B cell (primary cell): Measurements from ENCODE around the gene RASA3. TPM values are rescaled to one million over a fixed set of nuclear protein-coding genes. Genes with fewer than 3 reads are reported as not detected.

Experiments
- ATAC-seq: fragments of 200-7000 bp; cut with Tn5 transposase; one replicate; pipeline ENCODE4 v1.10.0; 2021; ENCODE audit warnings: low read depth, mild to moderate bottlenecking, moderate number of reproducible peaks, moderate library complexity
- CTCF ChIA-PET: fragments of 350-600 bp; sonication (Branson Sonifier 250); formaldehyde crosslinking; loops from one replicate; lab custom pipeline; 2021; ENCODE audit warnings: antibody characterized with exemption, inconsistent platforms; lab: Charles Lee
- POLR2A ChIA-PET: fragments of 350-600 bp; sonication (Branson Sonifier 250); formaldehyde crosslinking; loops from one replicate; lab custom pipeline; 2021; ENCODE audit warnings: antibody characterized with exemption; lab: Charles Lee
- DNase-seq: peaks from one replicate; pipeline ENCODE4 v3.0.0; 2013
- H2AFZ ChIP-seq: 2 replicates; pipeline ENCODE4 v1.6.1; 2012; ENCODE audit warnings: mild to moderate bottlenecking, low read depth, low read length; ENCODE audit not compliant: insufficient read depth, poor library complexity, severe bottlenecking
- H3K27ac ChIP-seq, 2 donors: 1 replicate in 1 of 2; 2 replicates in 1 of 2; pipeline ENCODE4 v1.5.1; 2012 to 2013; ENCODE audit warnings: low read length in 2 of 2, mild to moderate bottlenecking in 2 of 2, moderate library complexity in 1 of 2
- H3K27me3 ChIP-seq, 4 experiments: fragments of 200-600 bp in 1 of 4; sonication (generic) in 1 of 4; replicated peaks in 1 of 4; 1 replicate in 2 of 4; 2 replicates in 2 of 4; pipeline versions ENCODE4 v1.6.1 to v1.7.0; 2013 to 2016; ENCODE audit warnings: low read length in 3 of 4, mild to moderate bottlenecking in 2 of 4, mixed read lengths in 1 of 4, moderate library complexity in 1 of 4; ENCODE audit not compliant: insufficient read depth in 4 of 4, control insufficient read depth in 3 of 4; ENCODE audit errors: control extremely low read depth in 1 of 4
- H3K36me3 ChIP-seq, 2 experiments: replicated peaks in 1 of 2; 1 replicate in 1 of 2; 2 replicates in 1 of 2; pipeline versions ENCODE4 v1.6.1 to v1.7.1; 2013; ENCODE audit warnings: low read length in 1 of 2; ENCODE audit not compliant: insufficient read depth in 2 of 2, control insufficient read depth in 1 of 2; ENCODE audit errors: control extremely low read depth in 1 of 2, extremely low read depth in 1 of 2
- H3K4me1 ChIP-seq, 2 donors: fragments of 200-600 bp in 1 of 2; sonication (generic) in 1 of 2; 1 replicate in 1 of 2; 2 replicates in 1 of 2; pipeline versions ENCODE4 v1.5.1 to v1.6.1; 2013 to 2017; ENCODE audit warnings: low read length in 2 of 2; ENCODE audit not compliant: control insufficient read depth in 2 of 2, insufficient read depth in 2 of 2
- H3K4me2 ChIP-seq: replicated peaks from 2 replicates; pipeline ENCODE3; 2012; ENCODE audit warnings: mild to moderate bottlenecking, low read depth, low read length; ENCODE audit not compliant: poor library complexity, severe bottlenecking
- H3K4me3 ChIP-seq, 5 experiments: fragments of 200-600 bp in 1 of 5; sonication (generic) in 1 of 5; 1 replicate in 3 of 5; 2 replicates in 2 of 5; pipeline versions ENCODE4 v1.5.1 to v1.7.0; 2011 to 2016; ENCODE audit warnings: low read length in 4 of 5, mild to moderate bottlenecking in 4 of 5, low read depth in 2 of 5, control low read depth in 1 of 5, moderate library complexity in 1 of 5; ENCODE audit not compliant: insufficient read depth in 1 of 5; ENCODE audit errors: control extremely low read depth in 1 of 5, extremely low read depth in 1 of 5
- H3K79me2 ChIP-seq: fragments of 200-600 bp; sonication (generic); one replicate; pipeline ENCODE4 v1.6.0; 2016; ENCODE audit warnings: low read length; ENCODE audit not compliant: control insufficient read depth, insufficient read depth
- H3K9ac ChIP-seq: fragments of 200-600 bp; sonication (generic); 2 replicates; pipeline ENCODE4 v1.6.1; 2017; ENCODE audit warnings: mild to moderate bottlenecking, low read length, moderate library complexity
- H3K9me3 ChIP-seq, 3 donors: one replicate each; pipeline versions ENCODE4 v1.6.1 to v1.7.1; 2013; ENCODE audit warnings: low read length in 2 of 3; ENCODE audit not compliant: control insufficient read depth in 2 of 3, insufficient read depth in 1 of 3; ENCODE audit errors: control extremely low read depth in 1 of 3
- H4K20me1 ChIP-seq: 2 replicates; pipeline ENCODE4 v1.6.0; 2012; ENCODE audit warnings: mild to moderate bottlenecking, low read length; ENCODE audit not compliant: insufficient read depth, control insufficient read depth, poor library complexity, severe bottlenecking
- H3K27ac Mint-ChIP-seq: one replicate; pipeline ENCODE4 v1.8.0; 2021; ENCODE audit warnings: mixed read lengths
- H3K27me3 Mint-ChIP-seq: one replicate; pipeline ENCODE4 v1.8.0; 2021; ENCODE audit warnings: mixed read lengths
- H3K4me1 Mint-ChIP-seq: one replicate; pipeline ENCODE4 v1.8.0; 2021; ENCODE audit warnings: mixed read lengths
- H3K4me3 Mint-ChIP-seq: one replicate; pipeline ENCODE4 v1.8.0; 2021; ENCODE audit warnings: mixed read lengths
- H3K9me3 Mint-ChIP-seq: one replicate; pipeline ENCODE4 v1.8.0; 2022; ENCODE audit warnings: mixed read lengths; ENCODE audit not compliant: insufficient read depth
- EZH2 ChIP-seq: IDR thresholded peaks from 2 replicates; pipeline ENCODE4 v1.6.1; 2012; ENCODE audit warnings: borderline replicate concordance, low read depth, mild to moderate bottlenecking, moderate library complexity, low read length; ENCODE audit not compliant: insufficient read depth, poor library complexity, severe bottlenecking
- WGBS: methylation state at CpG from one replicate; pipeline ENCODE4 v1.1.5; 2013; ENCODE audit warnings: missing lambda C conversion rate; ENCODE audit not compliant: insufficient coverage; 5-methylcytosine and 5-hydroxymethylcytosine counted together
- intact Hi-C: fragments of 100-400 bp; cut with micrococcal nuclease; formaldehyde crosslinking; loops from one replicate; pipeline ENCODE4 v1.10.0; 2022
- polyA plus RNA-seq: library from polyadenylated mRNA; depleted of rRNA; stranded (reverse); fragments of >200 nt; gene quantifications from 2 replicates; pipeline ENCODE4 v1.2.3, GENCODE V29; 2012
- total RNA-seq, 2 donors: library from RNA; stranded (reverse); fragments of 120-200 nt in 1 of 2; gene quantifications; 1 replicate in 1 of 2; 2 replicates in 1 of 2; pipeline versions ENCODE4 v1.2.3 to v1.2.4, GENCODE V29; 2013 to 2022
- TF ChIP-seq, protein P1 (sequence below): fragments of 200-600 bp; IDR thresholded peaks from one replicate; pipeline ENCODE4 v1.8.0; 2022; ENCODE audit warnings: antibody characterized with exemption, mild to moderate bottlenecking

Gene RASA3
- total and polyA plus RNA-seq, 2 donors (not counting 1 experiment from before 2014, with no cell fraction given): 54.2 to 87.4 TPM

GRCh38 chr13:113996912-113997745, 135.3 kb downstream of the RASA3 start:
- Histone ChIP-seq H3K4me2 (no peak overlapping the region), H3K79me2 (no peaks in the 10 kb centered on the region), H3K36me3 (peaks cover 0 to 62% of the 10 kb centered on the region in 2 experiments), H3K27ac (no peak overlapping the region), H3K27me3 (no peaks in the 10 kb centered on the region), H4K20me1 (peaks cover 16% of the 10 kb centered on the region), H3K4me1 (no peaks in the 10 kb centered on the region), H2AFZ (no peak overlapping the region), H3K9me3 (no peaks in the 10 kb centered on the region), H3K9ac (no peak overlapping the region), H3K4me3 (no peak overlapping the region)
- Mint-ChIP-seq H3K4me3 (no peak overlapping the region), H3K27me3 (no peaks in the 10 kb centered on the region), H3K9me3 (no peaks in the 10 kb centered on the region), H3K27ac (no peak overlapping the region), H3K4me1 (no peaks in the 10 kb centered on the region)
- ChIA-PET POLR2A (no interaction called here), CTCF (interaction anchor here (0.6 to 1.2 kb wide), 2 partner anchors 231 to 356 kb away, joined by 3 read pairs; no protein-coding TSS in a partner anchor)
- TF ChIP-seq, protein P1, sequence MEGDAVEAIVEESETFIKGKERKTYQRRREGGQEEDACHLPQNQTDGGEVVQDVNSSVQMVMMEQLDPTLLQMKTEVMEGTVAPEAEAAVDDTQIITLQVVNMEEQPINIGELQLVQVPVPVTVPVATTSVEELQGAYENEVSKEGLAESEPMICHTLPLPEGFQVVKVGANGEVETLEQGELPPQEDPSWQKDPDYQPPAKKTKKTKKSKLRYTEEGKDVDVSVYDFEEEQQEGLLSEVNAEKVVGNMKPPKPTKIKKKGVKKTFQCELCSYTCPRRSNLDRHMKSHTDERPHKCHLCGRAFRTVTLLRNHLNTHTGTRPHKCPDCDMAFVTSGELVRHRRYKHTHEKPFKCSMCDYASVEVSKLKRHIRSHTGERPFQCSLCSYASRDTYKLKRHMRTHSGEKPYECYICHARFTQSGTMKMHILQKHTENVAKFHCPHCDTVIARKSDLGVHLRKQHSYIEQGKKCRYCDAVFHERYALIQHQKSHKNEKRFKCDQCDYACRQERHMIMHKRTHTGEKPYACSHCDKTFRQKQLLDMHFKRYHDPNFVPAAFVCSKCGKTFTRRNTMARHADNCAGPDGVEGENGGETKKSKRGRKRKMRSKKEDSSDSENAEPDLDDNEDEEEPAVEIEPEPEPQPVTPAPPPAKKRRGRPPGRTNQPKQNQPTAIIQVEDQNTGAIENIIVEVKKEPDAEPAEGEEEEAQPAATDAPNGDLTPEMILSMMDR: no peak
- TF ChIP-seq EZH2: no peak
- 86% methylated on average over 13 of the region's 13 CpGs for WGBS
- intact Hi-C loops: no loop called here
- DNase-seq: no peak
- ATAC-seq: no peak
